ENCODE measurements around the gene ZNF189. TPM values are rescaled to one million over a fixed set of nuclear protein-coding genes. Genes with fewer than 3 reads are reported as not detected.
A peak's percentile ranks its signal among the peaks of the same experiment; 100 is the strongest.

ZNF189 gene
- 12.5 TPM for polyA plus RNA-seq (2013, experiment 1 of 2; ENCODE audit: insufficient read length)
- 13.2 TPM for polyA plus RNA-seq (2013, experiment 2 of 2; ENCODE audit: insufficient read length)

DNA sequence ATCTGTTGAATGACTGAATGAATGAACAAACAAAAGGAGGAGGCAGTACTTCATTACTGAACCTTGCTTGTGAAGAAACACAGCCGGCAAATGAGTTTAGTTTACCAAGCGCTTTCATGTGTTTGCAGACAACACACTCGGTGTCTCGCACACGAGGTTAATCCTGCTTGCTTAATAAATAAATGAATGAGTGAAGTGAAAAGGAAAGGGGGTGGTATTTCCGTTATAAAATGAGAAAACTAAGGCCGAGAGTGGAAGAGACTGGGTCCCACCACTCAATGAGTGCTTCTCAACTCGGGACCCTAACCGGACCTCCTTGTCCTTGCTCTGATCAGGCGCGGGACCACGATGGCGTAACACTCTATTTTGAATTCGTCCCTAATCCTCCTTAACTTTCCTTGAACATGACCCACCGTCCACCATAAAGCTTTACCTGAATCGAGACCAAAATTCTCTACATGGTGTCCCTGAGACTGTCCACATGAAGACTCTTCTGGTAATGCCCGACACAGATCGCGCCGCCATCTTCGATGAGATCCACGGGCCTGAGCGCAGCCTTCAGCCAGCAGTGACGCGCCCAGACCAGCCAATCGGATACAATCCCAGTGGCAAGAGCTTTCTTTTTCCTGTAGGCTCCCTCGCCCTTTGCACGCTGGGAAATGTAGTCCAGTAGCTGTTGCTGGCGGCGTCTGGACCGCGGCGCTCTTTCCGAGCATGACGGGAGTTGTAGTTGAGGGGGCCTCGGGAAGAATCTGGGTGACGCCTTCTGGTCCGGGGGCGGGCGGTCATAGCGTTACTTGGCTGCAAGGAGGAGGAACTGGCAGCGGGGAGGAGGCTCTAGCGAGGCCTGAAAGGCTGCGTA, at the start of gene ZNF189, which contains the start of gene MRPL50:
TSS of gene ZNF189 (plus strand) at position 784 of the 862 bp plus-strand sequence. CDS start 306 bp downstream, outside the sequence.
TSS of gene MRPL50 (minus strand) at position 551 of the 862 bp plus-strand sequence. CDS start at position 525, 26 bp downstream.
- peak; percentile 99 for DNase-seq

DNA sequence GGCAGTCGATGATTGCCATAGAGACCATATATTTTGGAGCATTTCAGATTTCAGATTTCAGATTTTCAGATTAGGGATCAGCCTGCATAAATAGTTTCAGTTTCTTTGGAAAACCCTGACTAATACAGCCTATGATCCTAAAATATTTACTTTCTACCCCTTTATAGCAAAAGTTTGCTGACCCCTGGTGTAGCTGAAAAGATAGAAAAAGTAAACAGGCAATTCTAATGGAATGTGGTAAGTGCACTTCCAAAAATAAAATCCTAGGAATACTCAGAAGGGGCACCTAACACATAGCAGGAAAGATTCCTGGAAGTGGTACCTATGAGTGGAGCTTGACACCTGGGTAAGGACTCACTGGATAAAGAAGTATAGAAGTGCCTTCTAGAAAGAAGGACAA, 48.4 kb upstream of the ZNF189 start:
- DNase-seq, result no peak

DNA sequence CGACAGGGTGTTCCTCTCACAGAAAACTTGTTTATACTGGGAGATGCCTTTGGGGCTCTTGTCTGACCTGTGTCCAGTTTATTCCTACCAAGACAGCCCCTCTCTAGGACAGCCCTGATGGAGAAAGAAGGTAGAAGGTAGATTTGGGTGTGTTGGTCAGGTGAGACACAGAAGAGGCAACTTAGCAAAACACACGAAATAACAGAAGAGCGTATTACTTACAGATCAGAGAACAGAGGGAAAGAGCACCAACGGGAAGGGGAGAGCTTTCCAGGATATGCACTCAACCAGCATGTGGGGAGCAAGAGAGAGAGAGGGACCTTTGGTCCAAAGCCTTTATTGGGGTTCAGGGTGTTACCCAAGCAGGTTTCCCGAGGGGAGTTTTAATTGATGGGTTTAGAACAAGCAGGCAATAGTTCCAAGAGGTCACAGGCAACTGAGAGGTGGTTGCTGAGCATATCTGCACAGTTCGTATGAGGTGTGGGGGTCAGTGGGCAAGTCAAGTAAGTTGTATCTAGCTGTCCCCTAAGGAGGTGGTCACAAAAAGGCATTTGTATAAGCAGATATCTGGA, 45.7 kb upstream of the ZNF189 start:
- DNase-seq, result no peak

DNA sequence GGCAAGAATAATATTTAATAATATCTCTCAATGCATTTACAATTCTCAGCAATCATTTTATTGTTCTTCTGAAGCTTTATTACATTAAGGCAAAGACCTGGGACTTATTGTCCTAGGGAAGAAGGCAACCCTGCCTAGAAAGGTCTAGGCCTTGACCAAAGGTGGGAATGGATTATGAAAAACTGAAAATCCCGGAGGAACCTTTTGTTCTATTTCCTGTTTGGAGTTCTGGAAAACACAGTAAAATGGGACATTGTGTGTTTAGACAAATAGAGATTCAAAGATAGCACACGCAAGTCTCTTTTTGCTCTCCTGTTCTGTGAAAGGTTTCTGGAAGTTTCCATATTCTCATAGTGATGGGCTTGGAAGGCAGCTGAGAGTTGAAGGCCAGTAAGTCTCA, 45.0 kb upstream of the ZNF189 start:
- no peak for DNase-seq

DNA sequence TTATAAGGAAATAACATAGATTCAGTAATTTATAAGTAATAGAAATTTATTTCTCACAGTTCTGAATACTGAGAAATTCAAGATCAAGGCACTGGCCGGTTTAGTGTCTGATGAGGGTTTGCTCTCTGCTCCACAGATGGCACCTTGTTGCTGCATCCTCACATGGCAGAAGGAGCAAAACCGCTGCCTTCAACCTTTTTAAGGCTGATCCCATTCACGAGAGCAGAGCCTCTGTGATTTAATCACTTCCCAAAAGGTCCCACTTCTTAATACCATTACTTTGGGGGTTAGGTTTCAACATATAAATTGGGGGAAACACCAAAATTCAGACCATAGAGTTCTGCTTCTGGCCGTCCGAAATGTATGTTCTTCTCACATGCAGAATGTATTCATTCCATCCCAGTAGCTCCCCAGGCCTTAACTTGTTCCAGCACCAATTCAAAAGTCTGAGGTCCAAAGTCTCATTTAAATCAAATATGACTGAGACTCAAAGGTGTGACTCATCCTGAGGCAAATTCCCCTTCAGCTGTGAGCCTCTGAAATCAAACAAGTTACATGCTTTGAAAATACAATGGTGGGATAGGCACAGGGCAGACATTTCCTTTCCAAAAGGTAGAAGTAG, 44.4 kb upstream of the ZNF189 start:
- peak; percentile 6 for DNase-seq

DNA sequence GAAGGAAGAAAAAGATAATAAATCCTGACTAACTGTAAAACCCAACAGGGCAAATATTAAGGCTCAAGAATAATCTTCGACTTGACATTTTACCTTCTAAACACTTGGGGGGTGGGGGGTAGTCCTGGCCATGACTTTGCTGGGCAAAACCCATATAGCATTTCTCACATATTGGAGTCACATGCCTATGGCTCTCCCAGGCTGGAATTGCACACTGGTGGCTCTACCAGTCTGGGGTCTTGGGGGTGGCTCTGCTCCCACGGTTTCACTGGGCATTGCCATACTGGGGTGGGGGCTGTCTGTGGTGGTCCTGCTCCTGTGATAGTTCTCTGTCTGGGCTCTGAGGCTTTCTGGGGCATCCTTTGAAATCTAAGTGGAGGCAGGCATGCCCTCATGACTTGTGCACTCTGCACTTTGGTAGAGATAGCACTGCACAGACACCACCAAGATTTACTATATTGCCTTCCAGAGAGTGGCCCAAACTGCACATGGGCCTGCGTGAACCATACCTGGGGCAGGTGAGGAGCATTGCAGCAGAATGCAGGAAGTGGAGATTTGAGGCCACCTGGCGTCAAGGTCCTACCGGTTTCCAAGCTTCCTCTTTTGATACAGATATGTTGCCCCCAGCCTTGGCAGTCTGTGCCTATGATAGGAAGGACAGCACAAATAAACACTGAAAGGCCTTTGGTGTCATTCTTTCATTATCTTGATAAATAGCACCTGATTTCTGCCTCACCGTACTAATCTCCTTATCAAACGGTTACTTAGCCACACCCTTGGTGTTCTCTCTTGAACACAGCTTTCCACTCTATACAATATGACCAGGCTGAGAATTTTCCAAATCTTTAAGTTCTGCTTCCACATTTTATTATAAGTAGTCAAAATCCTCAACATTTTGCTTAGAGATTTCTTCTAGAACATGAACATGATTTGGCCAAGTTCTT, 43.6 kb upstream of the ZNF189 start:
- no peak for DNase-seq

DNA sequence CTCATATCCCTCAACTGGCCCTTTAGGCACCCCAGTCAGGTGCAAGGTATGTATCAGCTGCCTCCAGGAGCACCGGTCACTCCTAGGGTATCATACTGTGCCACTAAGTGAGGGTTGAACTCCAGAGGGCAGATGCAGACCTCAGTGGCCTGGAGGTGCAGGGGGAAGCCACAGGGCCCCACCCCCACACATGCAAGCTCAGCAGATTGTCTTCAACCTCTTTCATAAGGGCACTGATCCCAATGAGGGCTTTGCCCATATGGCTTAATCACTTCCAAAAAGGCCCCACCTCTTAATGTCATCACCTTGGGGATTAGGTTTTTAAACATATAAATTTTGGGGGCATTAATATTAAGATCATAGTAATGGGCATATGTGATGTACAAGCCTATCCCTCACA, 42.0 kb upstream of the ZNF189 start:
- DNase-seq, result no peak

DNA sequence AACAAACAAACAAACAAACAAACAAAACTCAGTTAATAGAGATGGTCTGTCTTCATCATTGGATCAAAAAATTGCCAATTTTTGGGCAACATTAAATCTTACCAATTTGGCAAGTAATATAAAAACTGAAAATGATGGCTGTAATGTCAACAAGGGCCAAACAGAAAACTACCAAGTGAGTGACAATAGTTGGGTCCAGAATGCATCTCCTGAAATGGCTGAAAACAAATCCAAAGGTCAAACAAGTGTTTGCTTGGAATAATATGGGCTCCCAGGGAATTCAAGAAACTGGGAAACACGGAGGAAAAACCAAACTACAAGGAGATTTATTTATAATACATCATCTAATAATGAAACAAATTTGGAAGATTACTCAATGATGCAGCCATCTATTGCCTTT, 39.0 kb upstream of the ZNF189 start:
- no peak for DNase-seq

DNA sequence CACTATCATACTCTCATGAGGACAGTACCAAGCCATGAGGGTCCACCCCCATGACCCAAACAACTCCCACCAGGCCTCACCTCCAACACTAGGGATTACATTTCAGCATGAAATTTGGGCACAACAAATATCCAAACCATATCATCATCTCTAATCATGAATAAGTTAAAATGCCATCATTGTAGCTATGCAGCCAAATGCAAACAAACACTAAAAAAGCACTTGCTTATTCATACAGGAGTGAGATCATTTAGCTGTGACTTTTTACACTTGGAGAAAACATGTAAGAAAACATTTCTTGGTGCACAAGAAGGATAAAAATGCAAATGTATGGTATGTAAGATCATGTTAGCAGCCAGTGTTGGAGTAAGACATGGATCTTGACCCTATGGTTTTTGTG, 38.0 kb upstream of the ZNF189 start:
- no peak for DNase-seq

DNA sequence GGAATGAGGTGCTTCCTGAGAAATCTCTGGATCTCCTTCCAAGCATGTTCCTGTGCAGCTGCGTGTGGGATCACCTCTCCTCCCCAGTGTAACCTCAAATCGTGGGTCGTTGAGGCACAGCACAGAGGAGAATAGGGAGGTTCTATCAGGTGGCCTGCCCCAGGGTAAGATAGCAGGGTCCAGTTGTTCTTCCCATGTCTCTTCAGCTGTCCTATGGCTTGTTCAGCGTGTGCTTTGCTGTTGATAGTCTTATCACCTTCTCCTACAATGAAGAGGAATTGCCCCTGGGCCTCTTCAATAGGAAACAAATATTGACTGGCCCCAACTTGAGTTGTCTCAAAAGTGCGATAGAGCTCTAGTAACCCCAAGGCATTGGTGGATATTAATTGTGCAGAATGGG, 36.2 kb upstream of the ZNF189 start:
- DNase-seq, result no peak

DNA sequence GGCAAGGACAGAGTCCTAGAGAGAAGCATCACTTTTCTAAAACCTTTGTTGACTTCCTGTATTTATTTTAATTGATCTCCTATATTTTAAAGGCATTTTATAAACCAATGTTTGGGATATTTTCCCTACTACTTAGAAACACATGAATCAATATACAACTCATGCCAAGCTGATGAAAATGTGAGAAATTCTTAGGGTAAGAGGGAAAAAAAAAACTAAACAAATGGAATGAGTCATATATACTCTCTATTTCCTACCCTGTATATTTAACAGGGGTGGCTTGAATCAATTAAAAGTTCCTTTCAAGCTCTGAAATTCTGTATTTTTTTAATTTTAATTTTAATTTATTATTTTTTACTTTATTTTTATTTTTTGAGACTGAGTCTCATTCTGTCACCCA, 33.5 kb upstream of the ZNF189 start:
- peak; percentile 84 for DNase-seq

DNA sequence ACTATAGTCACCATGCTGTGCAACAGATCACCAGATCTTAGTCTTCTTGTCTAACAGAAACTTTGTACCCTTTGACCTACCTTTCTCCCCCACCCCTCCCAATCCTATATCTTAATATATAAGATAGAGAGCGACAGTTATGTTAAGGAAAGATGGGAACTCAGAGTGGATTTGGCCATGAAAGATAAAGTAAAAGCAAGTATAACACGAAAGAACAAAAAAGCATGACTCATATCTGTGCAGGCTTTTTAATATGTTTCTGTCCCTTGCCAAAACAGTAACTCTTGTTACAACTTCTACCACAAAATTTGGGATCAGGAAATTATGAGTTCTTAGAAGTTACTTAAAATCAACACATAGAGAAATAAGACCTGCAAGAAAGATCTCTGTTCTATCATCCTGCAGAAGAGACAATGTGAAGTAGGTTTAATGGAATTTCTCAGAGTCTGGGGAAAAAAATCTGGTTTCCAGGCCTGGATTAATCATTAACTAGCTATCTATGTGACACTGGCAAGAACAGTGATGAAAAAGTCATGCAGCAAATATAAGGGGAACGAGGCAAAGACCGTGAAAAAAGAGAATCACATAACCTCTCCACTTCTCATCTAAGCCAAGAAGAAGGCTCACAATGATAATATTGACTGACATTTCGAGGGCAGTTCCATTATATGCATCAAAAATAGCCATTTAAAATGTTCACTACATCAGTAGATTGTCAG, 32.5 kb upstream of the ZNF189 start:
- peak; percentile 72 for DNase-seq

DNA sequence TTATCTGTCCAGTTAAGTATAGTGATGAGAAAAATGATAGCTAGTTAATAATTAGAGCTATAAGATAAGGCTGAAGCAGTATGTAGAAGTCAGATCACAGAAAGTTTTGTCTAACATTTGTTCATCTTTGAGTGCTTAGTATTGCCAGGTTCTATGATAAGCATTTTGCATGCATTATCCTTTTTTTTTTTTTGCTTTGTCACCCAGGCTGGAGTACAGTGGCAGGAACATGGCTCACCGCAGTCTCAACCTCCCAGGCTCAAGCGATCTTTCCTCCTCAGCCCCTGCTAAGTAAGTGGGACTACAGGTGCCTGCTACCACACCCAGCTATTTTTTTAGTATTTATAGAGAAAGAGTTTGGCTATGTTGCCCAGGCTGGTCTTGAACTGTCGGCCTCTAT, 31.3 kb upstream of the ZNF189 start:
- no peak for DNase-seq

DNA sequence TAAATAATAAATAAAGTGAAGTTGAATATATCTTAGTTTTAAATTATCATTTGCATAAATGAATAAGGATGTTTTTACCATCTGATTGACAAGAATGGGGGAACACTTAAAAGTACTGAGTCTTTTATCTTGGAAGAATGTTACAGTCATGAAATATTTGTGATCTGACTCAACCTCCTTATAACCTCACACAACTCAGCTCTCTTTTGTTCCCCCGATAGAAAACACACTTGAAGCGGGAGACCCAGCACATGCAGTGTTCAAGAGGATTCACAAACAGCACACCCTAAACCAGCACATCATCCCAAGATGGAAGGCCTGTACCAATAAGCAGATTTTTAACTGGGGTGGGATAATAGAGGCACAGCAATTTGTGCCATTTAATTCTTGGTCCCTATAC, 29.4 kb upstream of the ZNF189 start:
- peak; percentile 76 for DNase-seq

DNA sequence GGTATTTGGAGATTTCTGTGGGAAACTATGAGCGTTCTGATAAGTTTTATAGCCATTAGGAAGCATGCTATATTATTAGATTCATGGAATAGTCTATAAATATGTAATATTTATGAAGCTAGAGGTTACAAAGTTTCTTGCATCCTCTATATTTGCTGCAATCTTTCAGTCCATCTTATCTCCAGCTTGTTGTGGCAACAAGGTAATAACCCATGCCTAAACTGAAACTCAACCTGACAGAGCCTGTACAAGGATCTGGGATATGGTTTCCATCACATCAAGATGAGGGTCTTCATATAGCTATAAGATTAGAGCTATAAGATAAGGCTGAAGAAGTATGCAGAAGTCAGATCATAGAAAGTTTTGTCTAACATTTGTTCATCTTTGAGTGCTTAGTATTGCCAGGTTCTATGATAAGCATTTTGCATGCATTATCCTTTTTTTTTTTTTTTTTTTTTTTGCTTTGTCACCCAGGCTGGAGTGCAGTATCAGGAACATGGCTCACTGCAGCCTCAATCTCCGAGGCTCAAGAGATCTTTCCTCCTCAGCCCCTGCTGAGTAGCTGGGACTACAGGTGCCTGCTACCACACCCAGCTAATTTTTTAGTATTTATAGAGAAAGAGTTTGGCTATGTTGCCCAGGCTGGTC, 28.6 kb upstream of the ZNF189 start:
- no peak for DNase-seq

DNA sequence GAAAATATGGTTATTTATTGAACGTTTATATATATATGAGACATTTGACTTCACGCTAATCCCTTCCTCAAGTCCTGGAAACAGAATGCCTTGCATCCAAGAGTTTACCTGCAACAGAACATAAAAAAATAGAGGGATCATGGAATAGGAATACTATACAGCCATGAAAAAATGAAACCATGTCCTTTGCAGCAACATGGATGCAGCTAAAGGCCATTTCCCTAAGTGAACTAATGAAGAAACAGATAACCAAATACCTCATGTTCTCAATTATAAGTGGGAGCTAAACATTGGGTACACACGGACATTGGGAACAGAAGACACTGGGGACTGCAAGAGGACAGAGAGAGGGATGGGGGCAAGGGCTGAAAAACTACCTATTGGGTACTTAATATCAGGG, 26.8 kb upstream of the ZNF189 start:
- DNase-seq, result no peak

DNA sequence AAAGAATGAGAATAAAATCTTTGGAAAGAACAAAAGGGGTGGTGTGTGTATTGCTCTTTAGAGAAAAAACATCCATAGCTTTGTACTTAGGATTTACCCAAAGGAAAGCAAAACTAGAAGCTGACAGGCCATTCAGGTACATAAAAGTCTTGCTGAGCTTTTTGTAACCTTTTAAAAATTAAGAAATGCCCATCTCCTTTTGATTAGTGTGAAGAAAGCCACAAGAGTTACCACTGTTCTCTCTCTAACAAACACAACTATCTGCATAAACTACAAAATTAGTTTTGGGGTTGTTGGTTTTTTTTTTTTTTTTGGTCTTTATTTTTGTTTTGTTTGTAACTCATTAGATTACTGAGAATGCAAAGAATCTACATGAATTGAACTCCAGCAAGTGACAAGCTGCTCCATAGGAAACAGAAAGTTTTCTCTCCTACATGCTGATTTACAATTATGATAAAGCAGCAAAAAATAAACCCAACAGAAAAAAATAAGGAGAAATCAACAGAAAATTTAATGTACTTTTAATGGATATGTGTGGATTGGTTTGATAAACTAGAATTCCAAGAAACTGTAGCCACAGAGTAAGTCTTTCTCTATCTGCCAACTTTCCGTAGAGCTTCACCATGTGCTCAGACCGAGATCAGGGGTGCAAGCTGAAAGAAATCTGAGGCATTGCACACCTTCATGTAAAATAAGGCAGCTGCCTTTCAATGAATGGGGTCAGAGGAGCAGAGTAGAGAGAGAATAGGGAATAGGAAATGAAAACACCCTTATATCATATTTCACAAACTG, 26.1 kb upstream of the ZNF189 start:
- no peak for DNase-seq

DNA sequence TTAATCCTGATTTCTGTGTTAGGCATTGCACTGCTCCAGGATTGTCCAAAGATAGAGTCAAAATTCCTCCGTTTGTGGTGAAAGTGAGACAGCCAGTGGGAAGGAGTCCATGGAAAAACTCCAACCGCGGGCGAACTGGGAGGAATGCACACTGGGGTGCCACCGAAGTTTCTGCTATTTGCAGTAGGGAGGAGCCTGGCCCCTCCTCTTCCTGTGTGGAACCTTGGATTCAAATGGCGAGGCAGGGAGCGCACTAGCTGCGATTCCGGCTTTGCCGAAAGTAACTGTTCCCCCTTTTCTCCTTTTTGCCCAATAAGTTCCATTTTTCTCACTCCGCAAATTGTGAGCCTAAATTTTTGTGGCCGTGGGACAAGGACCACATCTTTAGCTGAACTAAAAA, 23.1 kb upstream of the ZNF189 start:
- DNase-seq, result peak; percentile 22

DNA sequence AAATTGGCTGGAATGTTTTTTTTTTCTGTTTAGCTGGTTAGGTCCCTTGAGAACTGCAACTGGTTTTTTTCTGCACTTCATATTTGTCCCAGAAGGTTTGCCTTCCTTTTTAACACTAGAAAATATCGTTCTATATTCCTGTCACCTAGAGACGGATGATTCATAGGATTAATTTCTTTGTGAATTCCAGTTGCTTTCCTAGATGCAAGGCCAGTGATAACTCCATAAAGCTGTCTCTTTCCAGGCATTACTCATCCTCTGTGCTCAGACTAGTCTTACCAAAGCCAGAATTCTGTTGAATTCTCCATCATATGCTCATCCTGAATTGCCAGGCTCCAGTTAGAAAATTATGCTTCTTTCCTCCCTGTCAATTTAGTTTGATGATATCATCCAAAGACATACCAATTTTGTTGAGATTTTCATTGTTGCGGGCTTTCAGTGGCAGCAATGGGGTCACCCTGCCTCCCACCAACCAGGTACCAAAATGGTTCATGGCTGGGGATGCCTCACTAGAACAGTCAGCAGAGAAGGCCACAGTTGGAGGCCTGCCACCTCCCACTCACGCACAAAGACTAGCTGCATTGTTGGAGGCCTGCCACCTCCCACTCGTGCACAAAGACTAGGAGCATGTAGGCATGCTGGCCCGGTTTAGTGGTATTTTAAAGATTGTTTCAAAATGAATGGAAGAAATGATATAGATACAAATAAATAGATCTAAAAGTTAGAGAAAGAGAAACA, 22.4 kb upstream of the ZNF189 start:
- DNase-seq, result peak; percentile 95

DNA sequence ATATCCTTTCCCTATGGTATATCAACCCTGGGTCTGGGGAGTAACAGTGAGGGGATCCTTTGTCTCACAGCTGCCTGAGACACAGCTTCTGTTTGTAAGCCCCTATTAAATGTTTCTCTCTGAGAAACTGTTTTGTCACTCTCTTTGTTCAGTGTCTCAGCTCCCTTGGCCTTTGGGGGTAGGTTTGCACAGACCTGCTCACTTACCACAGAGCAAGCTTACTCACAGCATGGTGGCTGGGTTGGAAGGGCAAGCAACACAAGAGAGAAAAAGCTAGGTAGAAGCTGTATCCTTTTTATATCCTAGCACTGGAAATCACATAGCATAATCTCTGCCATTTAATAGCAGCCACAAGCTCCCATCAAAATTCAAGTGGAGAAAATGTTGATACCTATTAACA, 18.4 kb upstream of the ZNF189 start:
- DNase-seq, result no peak

Data from fibroblast of skin of abdomen (primary cell).